ENCODE data around the gene KIAA0825. TPM values are rescaled to one million over a fixed set of nuclear protein-coding genes. Genes with fewer than 3 reads are reported as not detected.

The KIAA0825 gene
- total and polyA plus RNA-seq, 2 experiments from 2014 or later, result 1.7 to 1.8 TPM

DNA sequence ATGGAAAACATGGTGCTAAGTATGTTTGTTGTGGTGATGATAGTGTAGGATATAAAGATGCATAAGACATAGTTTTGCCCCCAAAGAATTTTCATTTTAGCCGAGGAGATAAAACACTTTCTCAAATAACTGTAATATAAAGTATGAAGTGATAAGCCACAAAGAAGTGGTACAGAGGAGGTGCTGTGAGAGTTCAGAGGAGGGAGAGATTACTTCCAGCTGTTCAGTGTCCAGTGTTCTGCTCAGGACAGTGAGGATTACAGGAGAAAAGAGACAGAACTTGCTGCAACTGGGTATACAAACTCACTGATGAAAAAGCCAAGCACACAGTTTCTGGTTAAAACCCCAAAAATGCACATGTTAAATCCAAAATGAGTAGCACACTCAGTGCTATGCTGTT, 309.3 kb downstream of the KIAA0825 start:
- no peak for ATAC-seq

More for the DNA sequence above, 309.3 kb downstream of the KIAA0825 start:
- Histone ChIP-seq H2AFZ (no peak overlapping the region), H3K9me2 (ENCODE audit: insufficient read depth) (no peaks in the 10 kb centered on the region), H3K27me3 (ENCODE audit: insufficient read depth) (no peaks in the 10 kb centered on the region), H3K4me2 (no peak overlapping the region), H4K20me1 (replicated peaks; ENCODE audit: insufficient read depth) (peaks cover 3% of the 10 kb centered on the region), H3F3A (replicated peaks; ENCODE audit: low read depth) (no peaks in the 10 kb centered on the region), H3K4me3 (no peak overlapping the region), H3K4me1 (ENCODE audit: insufficient read depth) (peaks cover 17% of the 10 kb centered on the region), H3K27ac (ENCODE audit: low read depth) (peak overlapping the region; percentile 5; the same call in 1 of the 2 replicates), H3K79me2 (replicated peaks; ENCODE audit: insufficient read depth) (peaks cover 99% of the 10 kb centered on the region), H3K36me3 (ENCODE audit: insufficient read depth) (no peaks in the 10 kb centered on the region)
- H3K9me3 Mint-ChIP-seq, result no peaks in the 10 kb centered on the region
- no peak for DNase-seq (ENCODE audit: low spot score)
- TF ChIP-seq STAT1 (IDR thresholded peaks at IDR 0.05; ENCODE audit: unreplicated experiment), result no peak
- no peak for TF ChIP-seq ZNF114 (CRISPR knock-in tag; IDR thresholded peaks at IDR 0.05)
- no peak for TF ChIP-seq CREB1 (CRISPR knock-in tag; IDR thresholded peaks at IDR 0.05; ENCODE audit: low read depth)
- no peak for TF ChIP-seq ZNF331 (CRISPR knock-in tag; IDR thresholded peaks at IDR 0.05; ENCODE audit: low read depth)
- TF ChIP-seq JUNB (IDR thresholded peaks at IDR 0.05; ENCODE audit: unreplicated experiment), result no peak
- TF ChIP-seq ZNF462 (CRISPR knock-in tag; IDR thresholded peaks at IDR 0.05), result no peak
- H3K36me3 Mint-ChIP-seq (ENCODE audit: low read depth), result no peaks in the 10 kb centered on the region
- H3K27ac Mint-ChIP-seq, result no peak overlapping the region
- H3K4me1 Mint-ChIP-seq, result peaks cover 20% of the 10 kb centered on the region; the same call in 2 of the 3 replicates
- no peaks in the 10 kb centered on the region for H3K27me3 Mint-ChIP-seq (ENCODE audit: insufficient read depth, low read depth, poor library complexity)
- no peak overlapping the region for H3K4me3 Mint-ChIP-seq

All from GM23338 (cell line).